Testis (tissue), 3 donors: Measurements from ENCODE around the gene PIK3AP1. TPM values are rescaled to one million over a fixed set of nuclear protein-coding genes. Genes with fewer than 3 reads are reported as not detected.

Experiments used
- DNase-seq: peaks from one replicate; pipeline ENCODE4 v3.0.0-alpha.2; 2019
- H3K27ac ChIP-seq, 2 donors: fragments of 200-600 bp; sonication (generic); one replicate each; pipeline ENCODE4 v1.5.1; 2019
- H3K27me3 ChIP-seq: fragments of 200-600 bp; sonication (generic); one replicate; pipeline ENCODE4 v1.5.1; 2019
- H3K36me3 ChIP-seq: fragments of 200-600 bp; sonication (generic); one replicate; pipeline ENCODE4 v1.5.1; 2017; ENCODE audit warnings: low read depth; ENCODE audit errors: missing control alignments
- H3K4me1 ChIP-seq: fragments of 200-600 bp; sonication (generic); one replicate; pipeline ENCODE4 v1.5.1; 2019
- H3K4me3 ChIP-seq, 2 donors: fragments of 200-600 bp; sonication (generic); one replicate each; pipeline ENCODE4 v1.5.1; 2017 to 2019
- H3K9me3 ChIP-seq: fragments of 200-600 bp; sonication (generic); one replicate; pipeline ENCODE4 v1.5.1; 2017
- POLR2A ChIP-seq: fragments of 450-650 bp; IDR thresholded peaks from one replicate; pipeline ENCODE4 v1.6.1; 2017; ENCODE audit warnings: antibody characterized with exemption, mild to moderate bottlenecking, moderate library complexity
- whole genome bisulfite sequencing, 2 donors: methylation state at CpG; one replicate each; pipeline ENCODE4 v1.1.5; 2018; 5-methylcytosine and 5-hydroxymethylcytosine counted together
- intact Hi-C: fragments of 100-400 bp; cut with DNase I; formaldehyde crosslinking; loops from one replicate; pipeline ENCODE4 v1.15.1; 2023; ENCODE audit warnings: low total_unique reads
- polyA plus RNA-seq: library from polyadenylated mRNA; stranded (reverse); fragments of 350-450 nt; fragmentation: Illumina TruSeq; extraction: RNeasy Lipid Tissue Mini Kit (QIAGEN cat#74804); gene quantifications from one replicate; pipeline ENCODE4 v1.2.3, GENCODE V29; 2014; ENCODE audit warnings: low read depth, low replicate concordance; ENCODE audit not compliant: insufficient read depth
- total RNA-seq, 2 donors: library from RNA; depleted of rRNA; stranded (reverse); fragments of >200 nt; gene quantifications; one replicate each; pipeline ENCODE4 v1.2.3, GENCODE V29; 2016
- TF ChIP-seq, protein P1 (sequence below), 3 experiments: fragments of 450-650 bp in 2 of 3; fragments of 200-600 bp in 1 of 3; sonication (generic) in 1 of 3; IDR thresholded peaks; one replicate each; pipeline ENCODE4 v1.5.1; 2016 to 2019; ENCODE audit warnings: antibody characterized with exemption in 3 of 3, mild to moderate bottlenecking in 2 of 3, moderate library complexity in 1 of 3

Gene PIK3AP1
- total and polyA plus RNA-seq, 3 donors from 2014 or later = 6.5 to 10.0 (median 6.6) TPM

- TF ChIP-seq POLR2A = no peak
- TF ChIP-seq, protein P1, sequence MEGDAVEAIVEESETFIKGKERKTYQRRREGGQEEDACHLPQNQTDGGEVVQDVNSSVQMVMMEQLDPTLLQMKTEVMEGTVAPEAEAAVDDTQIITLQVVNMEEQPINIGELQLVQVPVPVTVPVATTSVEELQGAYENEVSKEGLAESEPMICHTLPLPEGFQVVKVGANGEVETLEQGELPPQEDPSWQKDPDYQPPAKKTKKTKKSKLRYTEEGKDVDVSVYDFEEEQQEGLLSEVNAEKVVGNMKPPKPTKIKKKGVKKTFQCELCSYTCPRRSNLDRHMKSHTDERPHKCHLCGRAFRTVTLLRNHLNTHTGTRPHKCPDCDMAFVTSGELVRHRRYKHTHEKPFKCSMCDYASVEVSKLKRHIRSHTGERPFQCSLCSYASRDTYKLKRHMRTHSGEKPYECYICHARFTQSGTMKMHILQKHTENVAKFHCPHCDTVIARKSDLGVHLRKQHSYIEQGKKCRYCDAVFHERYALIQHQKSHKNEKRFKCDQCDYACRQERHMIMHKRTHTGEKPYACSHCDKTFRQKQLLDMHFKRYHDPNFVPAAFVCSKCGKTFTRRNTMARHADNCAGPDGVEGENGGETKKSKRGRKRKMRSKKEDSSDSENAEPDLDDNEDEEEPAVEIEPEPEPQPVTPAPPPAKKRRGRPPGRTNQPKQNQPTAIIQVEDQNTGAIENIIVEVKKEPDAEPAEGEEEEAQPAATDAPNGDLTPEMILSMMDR (IDR thresholded peaks at IDR 0.05) = no peak
- Histone ChIP-seq H3K27me3 (no peaks in the 10 kb centered on the region), H3K9me3 (no peaks in the 10 kb centered on the region), H3K36me3 (no peaks in the 10 kb centered on the region), H3K4me3 (no peak overlapping the region), H3K4me1 (no peaks in the 10 kb centered on the region), H3K27ac (no peak overlapping the region)
- intact Hi-C loops = no loop called here
- no peak for DNase-seq
- WGBS, 2 donors = 76 to 80% methylated on average over 3 of the region's 3 CpGs
Observed at GRCh38 chr10:96695975-96696634, 24.2 kb downstream of the PIK3AP1 start.

- Histone ChIP-seq H3K36me3 (no peaks in the 10 kb centered on the region), H3K27ac (no peak overlapping the region), H3K4me3 (no peak overlapping the region), H3K4me1 (no peaks in the 10 kb centered on the region), H3K9me3 (no peaks in the 10 kb centered on the region), H3K27me3 (no peaks in the 10 kb centered on the region)
- 46 to 54% methylated on average over 1 of the region's 1 CpG for WGBS, 2 donors
- intact Hi-C loops = no loop called here
- no peak for TF ChIP-seq POLR2A
- TF ChIP-seq, protein P1 (IDR thresholded peaks at IDR 0.05) = no peak
- no peak for DNase-seq
Observed at GRCh38 chr10:96695366-96695765, 24.9 kb downstream of the PIK3AP1 start.

DNA sequence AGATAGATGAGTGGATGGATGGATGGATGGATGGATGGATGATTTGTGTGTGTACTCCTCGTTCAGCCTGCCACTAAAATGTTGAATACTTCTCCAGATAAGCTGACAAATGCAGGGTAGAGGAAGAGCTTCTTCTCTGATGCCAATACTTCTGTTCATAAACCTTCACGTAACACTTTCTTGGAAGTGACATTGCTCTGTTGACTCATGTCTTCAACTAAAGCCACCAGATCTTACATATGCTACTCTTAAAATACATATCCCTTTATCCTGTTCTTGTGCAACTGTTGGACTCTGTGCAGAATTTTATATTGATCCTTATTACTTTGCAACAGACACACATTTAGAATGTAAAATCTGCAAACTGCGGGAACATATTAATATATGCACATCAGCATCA, 26.9 kb downstream of the PIK3AP1 start:
- Histone ChIP-seq H3K27me3 (no peaks in the 10 kb centered on the region), H3K4me1 (no peaks in the 10 kb centered on the region), H3K36me3 (no peaks in the 10 kb centered on the region), H3K4me3 (no peak overlapping the region), H3K9me3 (no peaks in the 10 kb centered on the region), H3K27ac (no peak overlapping the region)
- WGBS, 2 donors = 91 to 94% methylated on average over 3 of the region's 3 CpGs
- DNase-seq = no peak
- TF ChIP-seq POLR2A = no peak
- TF ChIP-seq, protein P1 (IDR thresholded peaks at IDR 0.05) = no peak
- intact Hi-C loops = no loop called here

DNA sequence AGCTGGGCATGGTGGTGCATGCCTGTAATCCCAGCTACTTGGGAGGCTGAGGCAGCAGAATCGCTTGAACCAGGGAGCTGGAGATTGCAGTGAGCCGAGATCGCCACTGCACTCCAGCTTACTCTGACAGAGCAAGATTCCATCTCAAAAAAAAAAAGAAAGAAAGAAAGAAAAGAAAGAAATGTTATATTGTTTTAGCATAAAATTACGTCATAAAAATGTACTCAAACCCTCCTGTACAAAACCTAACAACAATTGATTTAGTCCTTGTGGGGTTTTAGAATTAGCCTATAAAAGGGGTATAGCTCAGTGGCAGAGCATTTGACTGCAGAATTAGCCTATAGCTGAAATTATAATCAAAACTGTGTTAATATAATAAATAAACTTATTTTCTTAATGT, 27.9 kb downstream of the PIK3AP1 start:
- H3K36me3 ChIP-seq = no peaks in the 10 kb centered on the region
- no peaks in the 10 kb centered on the region for H3K4me1 ChIP-seq
- H3K9me3 ChIP-seq = no peaks in the 10 kb centered on the region
- TF ChIP-seq POLR2A = no peak
- TF ChIP-seq, protein P1 (IDR thresholded peaks at IDR 0.05) = no peak
- intact Hi-C loops = no loop called here
- no peak for DNase-seq
- no peak overlapping the region for H3K27ac ChIP-seq
- no peaks in the 10 kb centered on the region for H3K27me3 ChIP-seq
- 90 to 96% methylated on average over 4 of the region's 4 CpGs for WGBS, 2 donors
- no peak overlapping the region for H3K4me3 ChIP-seq

DNA sequence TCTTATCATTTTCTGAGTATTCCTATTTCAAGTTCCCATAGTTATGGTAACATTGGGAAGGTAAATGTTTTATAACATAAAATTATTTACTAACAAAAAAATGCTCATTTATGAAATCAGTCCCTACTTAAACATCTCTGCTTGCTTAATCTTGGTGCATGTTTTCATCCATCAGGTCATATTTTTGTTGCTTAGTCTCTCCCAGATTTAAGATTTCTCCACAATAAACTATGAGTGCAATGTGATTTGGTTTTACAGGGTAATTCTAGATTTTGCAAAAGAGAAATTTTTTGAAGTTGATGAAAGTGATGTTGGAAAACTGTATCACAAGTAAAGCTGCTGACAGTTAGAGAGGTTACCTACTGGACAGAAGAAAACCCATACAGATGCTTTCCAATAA, 28.6 kb downstream of the PIK3AP1 start:
- intact Hi-C loops = no loop called here
- Histone ChIP-seq H3K27ac (no peak overlapping the region), H3K27me3 (no peaks in the 10 kb centered on the region), H3K4me3 (no peak overlapping the region), H3K9me3 (no peaks in the 10 kb centered on the region), H3K4me1 (no peaks in the 10 kb centered on the region), H3K36me3 (no peaks in the 10 kb centered on the region)
- no peak for DNase-seq
- TF ChIP-seq POLR2A = no peak
- TF ChIP-seq, protein P1 (IDR thresholded peaks at IDR 0.05) = no peak
